HG03378 (cell line): ENCODE results near the gene KIF1C.

ENCODE experiments used
- ATAC-seq: cut with Tn5 transposase; IDR thresholded peaks from one replicate; pipeline ENCODE4 v1.9.1; 2021; ENCODE audit warnings: mild to moderate bottlenecking, moderate library complexity; ENCODE audit not compliant: unreplicated experiment

Gene KIF1C

DNA sequence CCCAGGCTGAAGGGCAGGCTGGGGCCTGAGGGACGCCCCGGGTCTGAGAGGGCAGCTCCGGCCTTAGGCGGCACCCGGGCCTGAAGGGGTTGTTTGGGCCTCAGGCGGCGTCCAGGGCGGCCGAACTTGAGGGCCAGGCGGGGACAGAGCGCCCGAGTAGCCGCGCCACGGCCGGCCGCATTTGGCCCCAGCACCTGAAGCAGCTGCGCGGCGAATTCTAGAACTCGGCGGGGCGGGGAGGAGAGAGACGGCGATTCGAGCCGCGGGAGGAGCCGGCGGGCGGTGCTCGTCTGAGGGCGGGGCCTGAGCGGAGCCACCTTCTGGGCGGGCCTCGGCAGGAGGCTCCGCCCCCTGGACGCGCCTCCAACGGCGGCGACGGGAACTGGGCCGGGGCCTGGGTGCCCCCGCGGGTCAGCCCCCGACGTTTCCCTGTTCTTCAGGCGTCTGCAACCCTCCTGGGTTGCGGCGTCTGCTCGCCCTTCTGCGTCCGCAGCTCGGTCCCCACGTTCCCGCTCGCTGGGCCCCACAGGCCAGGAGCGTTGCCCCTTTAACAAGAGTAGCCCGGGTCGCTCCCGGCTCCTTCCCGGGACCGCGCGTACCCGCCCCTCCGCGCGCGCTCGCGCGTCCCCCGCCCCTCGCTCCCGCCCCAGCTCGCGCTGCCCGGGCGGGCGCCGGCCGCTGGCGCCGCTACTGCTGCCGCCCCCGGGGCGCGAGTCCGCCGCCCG is at the start of gene KIF1C, which contains the start of gene INCA1:
Gene KIF1C, plus strand, starts transcription at position 649 of the 725 bp plus-strand sequence. CDS start 2,297 bp downstream, outside the sequence.
Gene INCA1, minus strand, starts transcription at position 221 of the 725 bp plus-strand sequence. CDS start 3,085 bp downstream, outside the sequence.
- peak; percentile 71 for ATAC-seq

DNA sequence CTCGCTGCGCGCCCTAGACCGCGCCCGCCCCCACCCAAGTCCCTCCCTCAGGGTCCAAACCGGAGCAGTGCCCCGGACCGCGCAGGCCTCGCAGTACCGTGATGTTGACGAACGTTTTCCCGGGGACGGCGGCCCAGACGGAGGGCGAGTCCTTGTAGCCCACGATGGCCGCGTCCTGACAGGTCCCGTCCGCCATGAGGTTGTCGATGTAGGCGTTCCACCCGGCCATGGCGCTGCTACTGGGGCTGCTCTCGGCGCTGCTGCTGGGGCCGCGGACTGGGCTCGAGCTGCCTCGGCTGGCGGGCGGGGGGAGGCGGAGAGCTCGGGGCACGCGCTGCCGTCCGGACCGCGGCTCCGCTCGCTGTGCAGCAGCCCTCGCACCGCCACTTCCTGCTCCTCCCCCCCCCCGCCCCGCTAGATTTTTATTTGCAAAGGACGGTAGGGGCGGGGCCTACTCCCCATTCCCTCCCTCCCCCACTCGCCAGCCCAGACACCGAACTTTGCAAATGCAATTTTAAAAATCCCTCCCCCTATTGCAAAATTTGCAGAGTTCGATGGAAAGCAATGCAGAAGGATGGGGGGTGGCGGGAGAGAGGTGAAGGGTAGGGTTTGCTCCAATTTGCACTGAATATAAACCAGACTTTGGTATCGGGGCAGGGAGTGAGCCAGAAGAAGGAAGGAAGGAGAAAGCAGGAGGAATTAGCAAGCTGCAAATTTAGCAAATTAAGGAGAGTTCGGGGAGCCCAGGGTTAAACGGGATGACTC is 49.4 kb upstream of the KIF1C start, which contains the start of gene PFN1:
Gene PFN1, minus strand, starts transcription at position 365 of the 765 bp plus-strand sequence. Its CDS starts 136 bp downstream, at position 229.
- ATAC-seq: peak; percentile 1

DNA sequence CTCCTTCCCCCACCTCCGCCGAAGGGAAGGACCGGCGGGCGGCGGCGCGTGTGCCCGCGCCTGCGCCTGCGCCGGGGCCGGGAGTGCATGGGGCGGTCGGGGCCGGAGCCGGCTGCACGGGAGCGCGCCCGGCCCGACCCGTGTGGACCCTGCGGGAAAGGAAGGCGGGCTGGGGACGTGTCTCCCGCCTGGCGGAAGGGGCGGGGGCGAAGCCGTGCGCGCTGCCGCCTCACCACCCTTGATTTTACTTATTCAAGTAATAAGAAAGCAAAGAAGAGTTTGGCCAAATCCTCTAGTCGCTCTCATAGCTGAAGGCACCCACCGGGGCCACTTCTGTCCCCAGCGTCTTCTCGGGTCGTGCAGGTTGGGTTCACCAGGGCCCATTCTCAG is 48.8 kb upstream of the KIF1C start:
- peak; percentile 17 for ATAC-seq

DNA sequence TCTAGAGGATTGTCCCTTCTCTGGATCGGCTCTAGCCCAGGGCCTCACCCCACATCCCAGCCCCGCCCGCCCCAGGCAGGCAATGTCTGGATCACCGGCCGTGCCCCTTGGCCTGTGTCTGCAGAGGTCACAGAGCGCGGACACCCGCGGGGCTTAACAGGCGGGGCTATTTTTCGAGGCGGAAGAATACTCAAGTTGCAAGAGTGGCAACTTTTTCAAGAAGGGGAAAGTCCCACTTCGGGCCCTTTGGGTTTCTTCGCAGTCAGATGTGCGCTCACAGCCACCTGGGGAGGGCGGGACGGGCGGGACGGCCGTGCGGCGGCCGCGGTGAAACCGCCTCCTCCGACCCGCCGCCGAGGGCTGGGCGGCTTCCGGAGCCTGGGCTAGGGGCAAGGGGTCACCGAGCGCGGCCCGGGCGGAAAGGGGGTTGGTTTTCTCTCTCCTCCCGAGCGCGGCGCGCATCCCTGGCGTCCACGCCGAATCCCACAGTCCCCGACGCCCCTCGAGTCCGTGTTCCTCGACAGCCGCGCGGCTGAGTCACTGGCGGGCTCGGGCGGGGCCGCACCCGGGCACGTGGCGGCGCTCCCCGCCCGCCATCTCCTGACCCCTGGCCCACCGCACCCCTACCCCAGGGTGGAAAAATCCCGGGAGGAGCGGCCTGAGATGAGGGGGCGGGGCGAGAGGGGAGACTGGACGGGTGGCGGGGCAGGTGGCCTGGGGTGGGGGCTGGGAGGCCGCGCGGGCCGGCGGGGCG is 48.3 kb upstream of the KIF1C start:
- ATAC-seq: peak; percentile 37

DNA sequence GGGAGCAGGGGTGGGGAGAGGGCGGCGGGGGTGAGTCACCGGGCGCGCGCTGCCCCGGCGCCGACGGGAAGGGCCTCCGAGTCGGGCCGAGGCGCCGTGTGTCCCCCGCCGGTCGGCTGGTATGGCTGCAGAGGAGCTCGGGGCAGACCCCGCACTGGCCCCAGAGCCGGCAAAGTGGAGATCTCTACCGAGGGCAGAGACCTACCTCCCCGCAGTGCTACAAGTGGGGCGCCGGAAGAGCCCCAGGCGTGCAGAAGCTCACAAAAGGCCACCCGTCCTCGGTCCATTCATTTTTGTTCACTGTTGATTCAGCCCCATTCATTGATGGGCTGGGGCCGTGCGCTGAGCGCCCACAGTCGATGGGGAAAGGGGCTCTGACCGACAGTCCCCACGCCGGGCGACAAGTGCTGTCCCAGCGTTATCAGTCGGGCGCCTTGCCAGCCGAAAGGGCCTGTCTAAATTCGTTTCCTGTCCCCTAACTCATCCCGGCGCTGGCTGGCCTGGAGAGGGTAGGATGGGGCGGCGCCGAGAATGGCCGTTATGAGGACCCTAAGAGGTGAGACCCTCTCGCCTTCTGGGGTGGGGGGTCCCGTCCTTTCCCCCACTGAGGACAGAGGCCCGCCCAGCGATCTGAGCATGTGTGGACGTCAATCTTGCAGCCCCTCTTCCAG is 47.5 kb upstream of the KIF1C start:
- ATAC-seq: no peak

DNA sequence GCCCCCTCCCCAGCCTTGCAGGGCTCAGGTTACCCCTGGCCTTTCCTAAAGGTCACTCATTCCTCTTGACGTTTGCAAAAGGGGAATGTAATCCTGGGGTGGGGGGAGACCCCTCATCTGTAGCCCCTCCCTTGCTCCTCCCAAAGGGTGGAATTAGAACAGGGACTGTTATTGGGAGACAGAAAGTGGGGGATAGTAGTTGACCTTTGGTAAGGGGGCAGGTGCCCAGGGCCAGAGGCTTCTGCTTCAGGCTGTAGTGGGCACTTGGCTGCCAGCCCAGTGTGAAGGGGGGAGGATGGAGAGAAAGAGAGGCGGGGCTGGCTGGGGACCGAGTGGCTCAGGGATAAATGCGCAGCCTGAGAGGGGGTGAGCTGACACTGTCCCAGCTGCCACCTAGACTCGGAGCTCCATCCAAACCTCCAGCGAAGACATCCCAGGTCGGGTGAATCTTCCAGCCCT is 47.0 kb upstream of the KIF1C start, which contains the start of gene ENO3:
Gene ENO3, plus strand, starts transcription at position 374 of the 459 bp plus-strand sequence. CDS start 711 bp downstream, outside the sequence.
- ATAC-seq: no peak

DNA sequence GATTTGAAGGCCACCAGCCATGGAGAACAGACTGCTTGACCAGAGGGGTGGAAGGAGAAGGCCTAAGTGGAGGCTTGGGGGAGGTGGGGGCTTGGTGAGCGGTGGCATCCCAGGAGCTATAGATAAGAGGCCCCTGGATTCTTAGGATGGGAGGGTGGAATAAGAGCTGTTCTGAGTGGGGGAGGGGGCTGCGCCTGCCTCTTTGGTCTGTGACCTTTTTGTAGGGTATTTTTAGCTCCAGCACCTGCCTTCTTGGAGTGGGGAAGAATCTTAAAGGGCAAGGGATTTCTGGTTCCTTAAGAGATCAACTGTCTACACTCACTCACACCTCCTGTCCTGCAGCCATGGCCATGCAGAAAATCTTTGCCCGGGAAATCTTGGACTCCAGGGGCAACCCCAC is 46.3 kb upstream of the KIF1C start:
- no peak for ATAC-seq

DNA sequence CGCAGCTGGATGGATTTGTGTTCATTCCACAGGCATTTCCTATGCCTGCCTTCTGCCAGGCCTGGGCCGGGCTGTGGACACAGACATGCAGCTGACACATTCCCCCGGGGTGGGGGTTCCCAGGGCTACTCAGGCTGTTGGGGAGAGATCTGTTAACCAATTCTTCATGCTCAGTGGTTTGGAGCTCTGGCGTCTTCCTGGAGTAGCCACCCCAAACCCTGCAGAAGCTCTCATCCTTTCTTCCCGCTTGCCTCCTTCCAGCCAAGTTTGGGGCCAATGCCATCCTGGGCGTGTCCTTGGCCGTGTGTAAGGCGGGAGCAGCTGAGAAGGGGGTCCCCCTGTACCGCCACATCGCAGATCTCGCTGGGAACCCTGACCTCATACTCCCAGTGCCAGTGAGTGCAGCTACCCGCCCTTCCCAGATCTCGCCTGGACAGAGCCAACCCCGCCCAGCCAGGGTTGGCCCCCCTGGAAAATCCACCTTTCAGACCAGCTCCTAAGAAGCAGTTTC is 44.2 kb upstream of the KIF1C start:
- ATAC-seq: no peak

DNA sequence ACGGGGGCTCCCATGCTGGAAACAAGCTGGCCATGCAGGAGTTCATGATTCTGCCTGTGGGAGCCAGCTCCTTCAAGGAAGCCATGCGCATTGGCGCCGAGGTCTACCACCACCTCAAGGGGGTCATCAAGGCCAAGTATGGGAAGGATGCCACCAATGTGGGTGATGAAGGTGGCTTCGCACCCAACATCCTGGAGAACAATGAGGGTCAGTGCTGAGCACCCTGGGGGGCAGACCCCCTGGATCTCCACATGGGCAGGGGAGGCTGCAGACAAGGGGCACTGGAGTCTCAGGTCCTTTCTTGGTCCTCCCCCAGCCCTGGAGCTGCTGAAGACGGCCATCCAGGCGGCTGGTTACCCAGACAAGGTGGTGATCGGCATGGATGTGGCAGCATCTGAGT is 42.7 kb upstream of the KIF1C start:
- no peak for ATAC-seq

DNA sequence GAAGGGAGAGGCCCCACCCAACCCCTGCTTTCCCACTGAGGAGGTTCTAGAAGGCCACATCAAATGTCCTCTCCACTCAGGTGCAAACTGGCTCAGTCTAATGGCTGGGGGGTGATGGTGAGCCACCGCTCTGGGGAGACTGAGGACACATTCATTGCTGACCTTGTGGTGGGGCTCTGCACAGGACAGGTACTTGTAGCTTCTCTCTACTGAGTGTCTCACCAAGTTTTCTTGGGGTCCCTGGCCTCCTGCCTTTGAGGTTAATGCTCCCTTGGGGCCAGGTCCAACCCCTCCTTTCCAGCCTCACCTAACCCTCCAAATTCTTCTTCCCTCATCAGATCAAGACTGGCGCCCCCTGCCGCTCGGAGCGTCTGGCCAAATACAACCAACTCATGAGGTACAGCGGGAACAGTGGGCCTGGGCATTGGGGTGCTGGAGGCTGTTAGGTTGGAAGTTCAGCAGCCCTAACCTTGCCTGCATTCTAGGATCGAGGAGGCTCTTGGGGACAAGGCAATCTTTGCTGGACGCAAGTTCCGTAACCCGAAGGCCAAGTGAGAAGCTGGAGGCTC is 41.2 kb upstream of the KIF1C start:
- ATAC-seq: no peak

DNA sequence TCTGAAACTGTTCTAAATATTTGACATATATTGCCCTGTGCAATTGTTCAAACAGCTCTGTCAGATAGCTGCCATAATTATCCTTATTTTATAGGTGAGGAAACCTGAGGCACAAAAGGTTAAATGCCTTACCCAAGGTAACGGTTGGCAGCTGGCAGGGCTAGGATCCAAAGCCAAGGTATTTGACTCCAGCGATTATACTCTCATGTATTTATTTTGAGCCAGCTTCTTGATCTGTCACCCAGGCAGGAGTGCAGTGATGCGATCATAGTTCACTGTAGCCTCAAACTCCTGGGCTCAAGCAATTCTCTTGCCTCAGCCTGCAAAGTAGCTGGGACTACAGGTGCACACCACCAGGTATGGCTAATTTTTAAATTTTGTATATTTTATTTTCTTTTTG is 39.6 kb upstream of the KIF1C start:
- ATAC-seq: no peak

DNA sequence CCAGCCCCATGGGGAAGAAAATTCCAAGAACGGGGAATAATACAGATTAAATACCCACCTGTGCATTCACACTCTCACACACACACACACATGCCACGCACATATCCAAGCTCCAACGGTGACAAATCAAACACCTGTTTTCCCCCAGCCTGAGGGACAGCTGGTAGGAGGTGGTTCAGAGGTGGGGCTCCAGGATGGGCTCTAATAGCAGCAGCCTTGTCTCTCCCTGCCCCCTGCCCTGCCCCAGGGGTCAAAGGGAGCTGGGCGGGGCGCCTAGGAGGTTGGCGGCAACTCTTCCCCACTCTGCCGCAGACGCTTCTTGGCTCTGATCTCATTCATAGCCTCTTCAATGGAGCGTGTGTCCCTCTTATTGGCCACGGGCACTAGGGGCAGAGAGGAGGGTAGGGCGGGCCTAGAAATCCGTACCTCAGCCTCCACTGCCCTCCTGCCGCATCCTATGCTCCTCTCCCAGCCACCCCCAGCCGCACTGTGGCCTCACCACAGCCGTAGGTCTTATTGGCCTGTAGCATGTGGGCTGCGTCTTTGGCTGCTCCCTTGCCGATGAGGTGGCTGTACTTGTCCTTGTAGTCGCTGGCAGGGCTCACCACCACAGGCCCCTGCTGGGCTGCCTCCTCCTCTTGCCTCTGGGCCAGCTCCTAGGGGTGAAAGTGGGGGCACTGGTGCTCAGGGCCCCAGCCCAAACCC is 38.3 kb upstream of the KIF1C start:
- no peak for ATAC-seq

DNA sequence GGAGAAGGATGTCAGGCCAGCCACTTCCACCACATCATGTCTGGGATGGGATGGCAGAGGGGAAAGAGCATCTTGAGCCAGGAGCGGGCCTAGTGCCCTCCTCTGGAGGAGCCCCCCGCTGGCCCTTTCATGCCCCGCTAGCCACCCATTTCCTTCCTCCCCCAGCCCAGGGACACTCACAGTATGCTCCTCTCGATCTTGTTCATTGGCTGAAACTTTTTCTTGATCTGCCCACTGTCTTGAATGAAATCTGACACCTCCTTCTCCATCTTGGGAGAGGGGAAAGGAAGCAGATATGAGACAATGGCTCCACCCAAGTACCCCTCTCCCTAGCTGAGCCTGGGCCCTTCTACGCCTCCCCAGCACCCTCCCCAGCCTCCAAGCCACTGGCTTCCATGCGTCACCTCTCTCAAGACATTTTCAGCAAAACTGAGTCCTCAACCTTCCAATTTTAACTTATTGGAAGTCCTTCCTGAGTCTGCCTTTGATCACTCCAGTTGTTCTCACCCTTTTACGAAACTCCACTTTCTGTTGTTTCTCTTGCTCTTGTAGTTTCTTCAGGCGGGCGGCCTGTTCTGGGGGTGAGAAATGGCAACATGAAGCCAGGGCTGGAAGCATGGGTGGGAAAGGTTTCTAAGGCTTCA is 37.3 kb upstream of the KIF1C start:
- ATAC-seq: no peak

DNA sequence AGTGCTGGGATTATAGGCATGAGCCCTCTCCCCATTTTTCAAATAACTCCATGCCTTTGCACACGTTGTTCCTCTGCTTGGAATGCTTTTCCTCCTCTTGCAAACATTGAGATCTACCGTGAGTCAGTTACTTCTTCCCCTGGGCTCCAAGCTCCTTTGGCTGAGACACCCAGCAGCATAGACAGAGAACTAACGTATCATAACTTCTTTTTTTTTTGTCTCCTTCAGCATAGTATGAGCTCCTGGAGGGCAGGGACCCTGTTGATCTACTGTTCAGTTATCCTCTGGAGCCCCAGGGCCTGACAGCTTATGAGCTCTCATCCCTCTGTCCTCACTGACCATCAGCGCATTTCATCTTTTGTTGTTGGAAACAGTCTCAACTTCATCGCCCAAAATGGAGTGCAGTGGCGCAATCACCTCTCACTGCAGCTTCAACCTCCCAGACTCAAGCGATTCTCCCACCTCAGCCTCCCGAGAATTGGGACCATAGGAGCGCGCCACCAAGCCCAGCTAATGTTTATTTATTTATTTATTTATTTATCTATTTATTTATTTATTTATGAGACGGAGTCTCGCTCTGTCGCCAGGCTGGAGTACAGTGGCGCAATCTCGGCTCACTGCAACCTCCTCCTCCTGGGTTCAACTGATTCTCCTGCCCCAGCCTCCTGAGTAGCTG is 32.3 kb upstream of the KIF1C start:
- no peak for ATAC-seq

DNA sequence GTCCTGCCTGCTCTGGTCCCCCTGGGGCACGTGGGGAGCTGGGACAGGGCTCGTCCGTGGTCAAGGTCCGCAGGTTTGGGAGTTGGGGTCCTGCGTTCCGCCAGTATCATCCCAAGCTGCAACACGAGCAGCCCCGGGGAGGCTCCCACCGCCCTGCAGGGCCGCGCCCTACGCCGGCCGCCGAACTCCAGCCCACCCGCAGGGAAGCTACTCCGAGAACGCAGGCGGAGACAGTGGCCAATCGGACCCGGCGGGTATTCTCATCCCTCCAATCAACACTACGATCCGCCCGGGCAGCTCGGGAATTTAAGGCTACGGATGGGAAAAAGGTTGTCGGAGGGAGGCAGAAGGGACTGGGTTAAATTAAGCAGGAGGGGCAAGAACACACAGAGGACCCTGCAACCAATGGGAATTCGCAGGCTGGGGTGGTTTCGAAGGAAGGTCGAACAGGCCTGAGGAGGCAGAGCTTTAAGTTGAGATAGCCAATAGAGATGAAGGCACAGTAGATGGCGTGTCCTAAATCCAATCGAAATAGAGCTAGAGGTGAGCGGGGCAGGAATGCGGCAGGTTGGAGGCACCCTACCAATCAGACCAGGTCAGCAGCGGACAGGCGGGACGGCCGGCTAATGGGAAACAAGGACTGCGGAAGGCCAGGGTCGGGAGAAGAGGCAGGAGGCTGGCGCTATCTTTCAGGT is 30.8 kb upstream of the KIF1C start:
- peak; percentile 78 for ATAC-seq

DNA sequence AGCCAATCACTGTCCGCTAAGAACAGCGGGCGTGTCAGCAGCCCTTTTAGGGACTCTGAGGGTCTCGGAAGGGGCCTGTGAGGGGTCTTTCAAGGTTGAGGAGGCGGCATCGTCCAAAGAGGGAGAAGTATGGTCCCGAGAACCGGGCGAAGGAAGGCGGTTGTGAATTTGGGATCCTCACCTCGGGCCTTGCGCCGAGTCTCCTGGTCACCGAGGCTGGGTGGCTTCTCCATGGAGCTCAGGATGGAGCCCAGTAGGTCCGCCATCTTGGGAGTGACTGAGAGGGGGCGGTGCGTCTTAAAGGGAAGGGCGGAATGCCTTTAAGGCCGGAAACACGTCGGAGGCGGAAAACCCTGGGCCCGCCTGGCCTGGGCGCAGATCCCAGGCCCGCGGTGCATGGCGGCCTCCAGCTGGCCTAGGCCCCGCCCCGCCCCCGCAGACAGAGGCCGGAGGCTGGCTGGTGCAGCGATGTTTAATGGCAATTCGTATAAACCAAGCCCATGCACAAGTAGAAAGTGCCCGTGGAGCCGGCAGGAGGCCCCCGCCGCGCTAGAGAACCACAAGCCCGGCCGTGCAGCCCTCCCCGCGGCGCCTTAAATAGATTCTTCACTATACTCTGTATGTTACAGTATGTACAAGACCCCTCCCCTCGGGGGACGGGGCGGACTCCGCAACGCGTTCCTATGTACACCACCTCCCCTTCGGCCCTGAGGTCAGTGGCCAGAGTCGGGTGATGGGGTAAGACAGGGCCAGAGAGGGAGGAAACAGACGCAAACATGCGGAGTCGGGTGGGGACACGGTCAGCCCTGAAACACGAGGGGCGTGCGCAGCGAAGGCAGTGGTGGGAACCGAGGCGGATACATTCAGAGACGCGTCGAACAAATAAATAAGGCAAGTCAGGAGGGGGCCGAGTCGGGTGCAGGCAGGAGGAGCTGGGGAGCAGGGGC is 29.9 kb upstream of the KIF1C start, which contains the start of gene SPAG7:
Gene SPAG7, minus strand, starts transcription at position 279 of the 947 bp plus-strand sequence. Its CDS starts 13 bp downstream, at position 266.
- ATAC-seq: peak; percentile 54
